Esophagus squamous epithelium (tissue), 4 donors: ENCODE results near the gene ATP23.

Source experiments
- CTCF ChIP-seq, 6 experiments: fragments of 450-650 bp in 4 of 6; fragments of 200-600 bp in 2 of 6; sonication (generic) in 2 of 6; IDR thresholded peaks; one replicate each; pipeline ENCODE4 v1.5.1; 2016 to 2019; ENCODE audit warnings: antibody characterized with exemption in 6 of 6, mild to moderate bottlenecking in 4 of 6, moderate library complexity in 4 of 6
- POLR2A ChIP-seq, 4 donors: fragments of 450-650 bp; IDR thresholded peaks; one replicate each; pipeline ENCODE4 v1.6.1; 2017; ENCODE audit warnings: antibody characterized with exemption in 4 of 4, mild to moderate bottlenecking in 4 of 4, moderate library complexity in 3 of 4

- TF ChIP-seq CTCF (IDR thresholded peaks at IDR 0.05) (no peak), POLR2A (IDR thresholded peaks at IDR 0.05) (no peak)
Observed at GRCh38 chr12:57909056-57909455, 32.3 kb upstream of the ATP23 start.
